NT2/D1 (cell line): ENCODE measurements around the gene WFIKKN2.

Experiments used
- SUZ12 ChIP-seq: IDR thresholded peaks from 2 replicates; pipeline ENCODE4 v1.6.1; 2011; ENCODE audit not compliant: insufficient read length, insufficient read depth; ENCODE audit errors: extremely low read depth
- YY1 ChIP-seq: IDR thresholded peaks from 2 replicates; pipeline ENCODE4 v1.6.1; 2011; ENCODE audit not compliant: insufficient read length, insufficient read depth
- ZNF274 ChIP-seq: IDR thresholded peaks from 2 replicates; pipeline ENCODE4 v1.6.1; 2011; ENCODE audit warnings: mild to moderate bottlenecking, low read depth, low read length

- TF ChIP-seq YY1: no peak
- no peak for TF ChIP-seq ZNF274
- TF ChIP-seq SUZ12: no peak
These were observed 4.4 kb downstream of the WFIKKN2 start for GRCh38 chr17:50839591-50840310.
